ENCODE results near the gene CPTP. TPM values are rescaled to one million over a fixed set of nuclear protein-coding genes. Genes with fewer than 3 reads are reported as not detected.

CPTP gene
- total and polyA plus RNA-seq, 2 of the 13 experiments (the other 11 are each of a cell fraction or from before 2014, with no cell fraction given), result 5.5 to 9.3 TPM

- TF ChIP-seq PRDM10 (CRISPR knock-in tag; IDR thresholded peaks at IDR 0.05; ENCODE audit: low read depth) (peak; percentile 64; the same call in 1 of the 2 replicates), MIER2 (CRISPR knock-in tag; IDR thresholded peaks at IDR 0.05) (0 out of 2 replicates have a peak, but pooled peaks have one; percentile 17), STAT5B (CRISPR knock-in tag; IDR thresholded peaks at IDR 0.05) (no peak), NCOA2 (CRISPR knock-in tag; IDR thresholded peaks at IDR 0.05) (peak; percentile 10; the same call in 1 of the 2 replicates), SRY (CRISPR knock-in tag; IDR thresholded peaks at IDR 0.05) (0 out of 2 replicates have a peak, but pooled peaks have one; percentile 14), SYNCRIP (IDR thresholded peaks at IDR 0.05; ENCODE audit: insufficient read depth, low read depth, low read length) (no peak), POGZ (CRISPR knock-in tag; IDR thresholded peaks at IDR 0.05) (no peak), ZNF546 (CRISPR knock-in tag; conservative IDR thresholded peaks at IDR 0.05) (no peak), ZNF33B (CRISPR knock-in tag; IDR thresholded peaks at IDR 0.05) (no peak), ATF3 (CRISPR knock-in tag; IDR thresholded peaks at IDR 0.05) (no peak), ZBED4 (CRISPR knock-in tag; IDR thresholded peaks at IDR 0.05; ENCODE audit: borderline replicate concordance) (no peak), ZNF232 (CRISPR knock-in tag; IDR thresholded peaks at IDR 0.05; ENCODE audit: borderline replicate concordance) (no peak), KDM4B (CRISPR knock-in tag; IDR thresholded peaks at IDR 0.05) (peak; percentile 29; the same call in 1 of the 2 replicates), GMEB1 (CRISPR knock-in tag; IDR thresholded peaks at IDR 0.05; ENCODE audit: borderline replicate concordance) (peak; percentile 37; the same call in 1 of the 2 replicates), POLR2AphosphoS5 (IDR thresholded peaks at IDR 0.05; ENCODE audit: low read depth, low read length) (peak; percentile 44; the same call in 1 of the 2 replicates), ZNF451 (CRISPR knock-in tag; IDR thresholded peaks at IDR 0.05) (no peak)
- TF ChIP-seq, protein P1, sequence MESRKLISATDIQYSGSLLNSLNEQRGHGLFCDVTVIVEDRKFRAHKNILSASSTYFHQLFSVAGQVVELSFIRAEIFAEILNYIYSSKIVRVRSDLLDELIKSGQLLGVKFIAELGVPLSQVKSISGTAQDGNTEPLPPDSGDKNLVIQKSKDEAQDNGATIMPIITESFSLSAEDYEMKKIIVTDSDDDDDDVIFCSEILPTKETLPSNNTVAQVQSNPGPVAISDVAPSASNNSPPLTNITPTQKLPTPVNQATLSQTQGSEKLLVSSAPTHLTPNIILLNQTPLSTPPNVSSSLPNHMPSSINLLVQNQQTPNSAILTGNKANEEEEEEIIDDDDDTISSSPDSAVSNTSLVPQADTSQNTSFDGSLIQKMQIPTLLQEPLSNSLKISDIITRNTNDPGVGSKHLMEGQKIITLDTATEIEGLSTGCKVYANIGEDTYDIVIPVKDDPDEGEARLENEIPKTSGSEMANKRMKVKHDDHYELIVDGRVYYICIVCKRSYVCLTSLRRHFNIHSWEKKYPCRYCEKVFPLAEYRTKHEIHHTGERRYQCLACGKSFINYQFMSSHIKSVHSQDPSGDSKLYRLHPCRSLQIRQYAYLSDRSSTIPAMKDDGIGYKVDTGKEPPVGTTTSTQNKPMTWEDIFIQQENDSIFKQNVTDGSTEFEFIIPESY (CRISPR knock-in tag; IDR thresholded peaks at IDR 0.05), result no peak
Measured at GRCh38 chr1:1358433-1359271, 34.0 kb downstream of the CPTP start, which contains the start of gene MXRA8 (continued).
